Measurements from ENCODE around the gene CYP2W1. TPM values are rescaled to one million over a fixed set of nuclear protein-coding genes. Genes with fewer than 3 reads are reported as not detected.
"Not testable (repeated sequence)": the region's sequence is repeated elsewhere in the genome, so short reads cannot be mapped to it uniquely, and the experiment has no call there.

The CYP2W1 gene
- total RNA-seq, 1 experiment from 2014 or later = not detected

DNA sequence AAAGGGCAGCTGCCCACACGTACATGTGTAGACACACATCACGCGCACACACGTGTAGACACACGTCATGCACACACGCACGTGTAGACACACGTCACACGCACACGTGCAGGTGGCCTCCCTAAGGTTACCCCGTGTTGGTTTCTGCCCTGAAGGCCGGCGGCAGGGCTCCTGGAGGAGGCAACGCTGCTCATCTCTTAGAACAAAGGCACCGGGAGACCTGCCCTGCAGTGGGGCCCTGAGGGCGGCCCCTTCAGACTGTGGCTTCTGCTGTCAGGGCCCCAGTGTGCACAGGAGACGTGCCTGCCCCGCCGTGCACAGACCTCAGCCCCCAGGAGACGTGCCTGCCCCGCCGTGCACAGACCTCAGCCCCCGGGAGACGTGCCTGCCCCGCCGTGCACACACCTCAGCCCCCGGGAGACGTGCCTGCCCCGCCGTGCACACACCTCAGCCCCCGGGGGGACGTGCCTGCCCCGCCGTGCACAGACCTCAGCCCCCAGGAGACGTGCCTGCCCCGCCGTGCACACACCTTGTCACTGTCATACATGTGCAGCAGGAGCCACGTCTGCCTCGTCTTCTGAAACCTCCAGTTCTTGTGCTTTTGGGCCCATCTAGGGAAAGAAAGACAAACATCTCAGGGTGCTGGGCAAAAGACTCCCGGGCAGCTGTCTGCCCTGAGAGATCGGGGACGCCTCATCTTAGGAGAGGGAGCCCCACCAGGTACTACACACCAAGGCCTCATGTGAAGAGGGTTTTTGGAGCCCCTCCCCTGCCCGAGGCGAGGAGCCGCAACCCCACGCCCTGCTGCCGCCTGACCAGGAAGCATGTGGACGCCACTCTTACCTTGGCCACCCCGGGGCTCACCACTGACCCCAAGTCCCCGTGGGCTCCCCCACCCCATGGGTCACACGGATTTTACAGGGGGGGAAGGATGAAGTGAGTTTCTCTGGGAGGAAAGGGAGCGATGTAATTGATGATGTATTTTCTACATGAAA is 17.3 kb downstream of the CYP2W1 start:
- peaks cover 18% of the 10 kb centered on the region for H3K36me3 ChIP-seq
- no peak for DNase-seq (ENCODE audit: low read depth in 1 of 2, low spot score in 2 of 2)
- no peak overlapping the region for H3K27ac ChIP-seq
- H3K27me3 ChIP-seq (replicated peaks) = no peaks in the 10 kb centered on the region
- no peak overlapping the region for H3K4me3 ChIP-seq
- H3K4me1 ChIP-seq (replicated peaks) = peaks cover 12% of the 10 kb centered on the region
- no peaks in the 10 kb centered on the region for H3K9me3 ChIP-seq (replicated peaks)

- H3K4me3 ChIP-seq; H3K27ac ChIP-seq; H3K9me3 ChIP-seq (replicated peaks); H3K27me3 ChIP-seq (replicated peaks); DNase-seq (ENCODE audit: low read depth in 1 of 2, low spot score in 2 of 2): not testable (repeated sequence)
- H3K4me1 ChIP-seq (replicated peaks) = peaks cover 12% of the 10 kb centered on the region
- H3K36me3 ChIP-seq = peaks cover 18% of the 10 kb centered on the region
Observed at GRCh38 chr7:1001069-1001770, 18.2 kb downstream of the CYP2W1 start.

- H3K4me1 ChIP-seq (replicated peaks); H3K9me3 ChIP-seq (replicated peaks); H3K4me3 ChIP-seq; H3K27ac ChIP-seq; H3K27me3 ChIP-seq (replicated peaks); DNase-seq (ENCODE audit: low read depth in 1 of 2, low spot score in 2 of 2): not testable (repeated sequence)
- peaks cover 11% of the 10 kb centered on the region for H3K36me3 ChIP-seq
Observed at GRCh38 chr7:1002026-1002425, 19.0 kb downstream of the CYP2W1 start.

DNA sequence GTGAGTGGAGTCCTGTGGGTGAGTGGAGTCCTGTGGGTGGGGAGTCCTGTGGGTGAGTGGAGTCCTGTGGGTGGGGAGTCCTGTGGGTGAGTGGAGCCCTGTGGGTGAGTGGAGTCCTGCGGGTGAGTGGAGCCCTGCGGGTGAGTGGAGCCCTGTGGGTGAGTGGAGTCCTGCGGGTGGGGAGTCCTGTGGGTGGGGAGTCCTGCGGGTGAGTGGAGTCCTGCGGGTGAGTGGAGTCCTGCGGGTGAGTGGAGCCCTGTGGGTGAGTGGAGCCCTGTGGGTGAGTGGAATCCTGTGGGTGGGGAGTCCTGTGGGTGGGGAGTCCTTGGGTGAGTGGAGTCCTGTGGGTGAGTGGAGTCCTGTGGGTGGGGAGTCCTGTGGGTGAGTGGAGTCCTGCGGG is 19.5 kb downstream of the CYP2W1 start:
- DNase-seq (ENCODE audit: low read depth in 1 of 2, low spot score in 2 of 2); H3K4me3 ChIP-seq; H3K27ac ChIP-seq; H3K9me3 ChIP-seq (replicated peaks); H3K27me3 ChIP-seq (replicated peaks); H3K4me1 ChIP-seq (replicated peaks): not testable (repeated sequence)
- peaks cover 11% of the 10 kb centered on the region for H3K36me3 ChIP-seq

DNA sequence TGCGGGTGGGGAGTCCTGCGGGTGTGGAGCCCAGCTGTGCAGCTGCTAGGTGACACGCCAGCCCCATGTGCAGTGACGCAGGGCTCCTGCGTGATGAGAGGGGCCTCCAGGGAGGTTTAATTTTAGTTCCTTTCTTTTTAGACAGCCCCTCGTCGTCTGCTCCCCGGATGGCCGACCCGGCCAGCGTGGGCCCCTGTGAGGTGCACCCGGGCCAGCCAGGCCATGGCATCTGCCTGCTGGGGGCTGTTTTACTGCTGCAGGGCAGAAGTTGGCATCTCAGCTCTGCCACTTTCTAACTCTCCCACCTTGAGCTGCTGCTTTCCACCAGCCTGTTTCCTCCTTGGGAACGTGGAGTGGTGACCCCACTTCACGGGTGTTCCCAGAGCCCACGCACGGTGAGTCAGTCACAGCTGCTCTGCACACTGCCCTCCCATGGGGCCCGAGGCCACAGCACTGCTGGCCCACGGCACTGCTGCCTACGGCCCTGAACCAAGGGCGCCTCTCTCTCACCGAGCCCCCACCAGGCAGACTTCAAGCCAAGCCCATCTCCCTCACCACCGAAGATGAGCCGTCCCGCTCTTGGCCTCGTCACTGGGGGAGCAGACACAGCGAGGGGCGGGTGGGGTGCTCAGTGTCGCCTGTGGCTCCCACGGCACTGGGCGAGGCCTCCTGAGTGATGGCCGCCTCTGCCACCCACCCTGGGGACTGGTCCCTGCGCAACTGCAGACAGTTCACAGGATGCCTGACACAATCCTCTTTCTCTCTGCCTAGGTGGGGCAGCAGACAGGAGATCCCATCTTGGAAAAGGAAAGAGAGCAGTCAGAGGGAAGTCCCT is 21.3 kb downstream of the CYP2W1 start:
- Histone ChIP-seq H3K9me3 (replicated peaks) (no peaks in the 10 kb centered on the region), H3K27ac (no peak overlapping the region), H3K27me3 (replicated peaks) (no peaks in the 10 kb centered on the region), H3K36me3 (peaks cover 8% of the 10 kb centered on the region), H3K4me3 (no peak overlapping the region), H3K4me1 (replicated peaks) (no peaks in the 10 kb centered on the region)
- DNase-seq (ENCODE audit: low read depth in 1 of 2, low spot score in 2 of 2) = no peak

DNA sequence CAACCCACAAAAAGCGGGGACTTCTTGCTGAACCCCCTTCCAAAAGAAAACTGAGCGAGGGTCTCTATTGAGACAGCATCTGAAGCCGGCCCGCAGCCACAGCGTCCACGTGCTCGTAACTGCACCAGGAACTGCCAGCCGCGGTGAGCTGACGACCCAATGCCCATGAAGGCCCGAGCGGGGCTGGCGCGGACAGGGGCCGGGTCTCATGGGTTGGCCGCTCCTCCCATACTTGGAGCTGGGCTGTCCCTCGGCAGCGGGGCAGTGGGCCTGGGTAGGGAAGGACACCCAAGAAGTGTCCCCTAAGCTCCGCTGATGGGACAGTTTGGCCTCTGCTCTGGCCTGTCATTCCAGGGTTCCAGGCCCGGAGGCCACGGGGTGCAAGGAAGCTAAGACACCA is 22.3 kb downstream of the CYP2W1 start:
- Histone ChIP-seq H3K9me3 (replicated peaks) (no peaks in the 10 kb centered on the region), H3K4me3 (no peak overlapping the region), H3K27me3 (replicated peaks) (no peaks in the 10 kb centered on the region), H3K27ac (no peak overlapping the region), H3K4me1 (replicated peaks) (no peaks in the 10 kb centered on the region), H3K36me3 (peaks cover 10% of the 10 kb centered on the region)
- DNase-seq (ENCODE audit: low read depth in 1 of 2, low spot score in 2 of 2) = no peak

- Histone ChIP-seq H3K4me3 (no peak overlapping the region), H3K4me1 (replicated peaks) (no peaks in the 10 kb centered on the region), H3K27ac (no peak overlapping the region), H3K9me3 (replicated peaks) (no peaks in the 10 kb centered on the region), H3K36me3 (peaks cover 10% of the 10 kb centered on the region), H3K27me3 (replicated peaks) (no peaks in the 10 kb centered on the region)
- DNase-seq (ENCODE audit: low read depth in 1 of 2, low spot score in 2 of 2) = no peak
Observed at GRCh38 chr7:1007901-1008300, 24.9 kb downstream of the CYP2W1 start.

DNA sequence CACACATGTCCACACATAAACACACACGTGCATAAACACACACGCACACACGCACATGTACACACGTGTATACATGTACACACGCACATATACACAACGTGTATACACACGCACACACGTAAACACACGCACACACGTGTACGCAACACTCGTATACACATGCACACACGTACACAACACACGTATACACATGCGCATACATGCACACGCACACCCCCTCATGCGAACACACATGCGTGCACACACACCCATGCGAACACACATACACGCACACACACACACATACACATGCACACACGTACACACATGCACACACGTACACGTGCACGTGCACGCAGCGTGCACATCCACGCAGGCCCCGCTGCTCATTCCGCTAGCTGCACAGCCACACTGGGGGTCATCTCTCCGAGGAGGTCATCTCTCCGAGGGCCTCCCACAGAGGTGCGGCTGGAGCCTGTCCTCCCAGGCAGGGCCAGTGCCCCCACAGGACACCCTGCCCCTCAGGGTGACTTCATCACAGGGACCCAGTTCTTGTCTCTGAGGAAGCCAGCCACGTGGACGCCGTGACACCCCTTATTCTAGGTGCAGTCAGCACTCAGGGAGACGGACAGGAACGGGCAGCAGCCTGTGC is 25.9 kb downstream of the CYP2W1 start:
- Histone ChIP-seq H3K4me3 (no peak overlapping the region), H3K27me3 (replicated peaks) (no peaks in the 10 kb centered on the region), H3K36me3 (peaks cover 10% of the 10 kb centered on the region), H3K9me3 (replicated peaks) (no peaks in the 10 kb centered on the region), H3K27ac (no peak overlapping the region), H3K4me1 (replicated peaks) (no peaks in the 10 kb centered on the region)
- no peak for DNase-seq (ENCODE audit: low read depth in 1 of 2, low spot score in 2 of 2)

- Histone ChIP-seq H3K36me3 (peaks cover 10% of the 10 kb centered on the region), H3K27ac (no peak overlapping the region), H3K9me3 (replicated peaks) (no peaks in the 10 kb centered on the region), H3K4me1 (replicated peaks) (no peaks in the 10 kb centered on the region), H3K27me3 (replicated peaks) (no peaks in the 10 kb centered on the region), H3K4me3 (no peak overlapping the region)
- no peak for DNase-seq (ENCODE audit: low read depth in 1 of 2, low spot score in 2 of 2)
Observed at GRCh38 chr7:1009747-1010146, 26.8 kb downstream of the CYP2W1 start.

DNA sequence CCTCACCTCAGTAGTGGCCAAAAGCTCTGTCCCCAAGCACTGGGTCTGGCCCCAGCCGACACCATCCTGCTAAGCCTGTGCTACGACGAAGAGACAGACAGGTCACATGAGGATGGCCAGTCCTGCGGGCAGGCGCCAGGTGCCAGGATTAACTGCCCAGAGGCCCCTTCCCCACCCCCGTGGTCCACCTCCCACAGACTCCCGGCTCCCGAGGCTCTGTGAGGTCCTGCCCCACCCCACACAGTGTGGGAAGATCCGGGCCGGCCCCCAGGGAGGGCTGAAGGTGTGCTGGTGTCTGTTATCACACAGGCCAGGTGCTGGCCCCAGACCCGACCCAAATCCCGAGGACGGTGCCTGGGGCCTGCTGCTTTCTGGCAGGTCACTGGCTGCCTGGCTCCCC is 27.2 kb downstream of the CYP2W1 start:
- H3K4me3 ChIP-seq = no peak overlapping the region
- H3K4me1 ChIP-seq (replicated peaks) = no peaks in the 10 kb centered on the region
- peaks cover 10% of the 10 kb centered on the region for H3K36me3 ChIP-seq
- no peak for DNase-seq (ENCODE audit: low read depth in 1 of 2, low spot score in 2 of 2)
- no peaks in the 10 kb centered on the region for H3K9me3 ChIP-seq (replicated peaks)
- no peaks in the 10 kb centered on the region for H3K27me3 ChIP-seq (replicated peaks)
- no peak overlapping the region for H3K27ac ChIP-seq

- no peaks in the 10 kb centered on the region for H3K27me3 ChIP-seq (replicated peaks)
- H3K4me1 ChIP-seq (replicated peaks) = no peaks in the 10 kb centered on the region
- no peaks in the 10 kb centered on the region for H3K9me3 ChIP-seq (replicated peaks)
- H3K36me3 ChIP-seq = peaks cover 10% of the 10 kb centered on the region
- H3K4me3 ChIP-seq = no peak overlapping the region
- no peak overlapping the region for H3K27ac ChIP-seq
- DNase-seq (ENCODE audit: low read depth in 1 of 2, low spot score in 2 of 2) = no peak
Observed at GRCh38 chr7:1011297-1012003, 28.5 kb downstream of the CYP2W1 start.

- Histone ChIP-seq H3K36me3 (peaks cover 8% of the 10 kb centered on the region), H3K4me3 (no peak overlapping the region), H3K27ac (no peak overlapping the region), H3K27me3 (replicated peaks) (no peaks in the 10 kb centered on the region), H3K9me3 (replicated peaks) (no peaks in the 10 kb centered on the region), H3K4me1 (replicated peaks) (no peaks in the 10 kb centered on the region)
- DNase-seq (ENCODE audit: low read depth in 1 of 2, low spot score in 2 of 2) = no peak
Observed at GRCh38 chr7:1012004-1012715, 29.2 kb downstream of the CYP2W1 start.
